Fibroblast of lung (primary cell): ENCODE data around the gene RALGPS2.

Experiments used
- CTCF ChIP-seq, 2 donors: IDR thresholded peaks in 1 of 2; conservative IDR thresholded peaks in 1 of 2; 1 replicate in 1 of 2; 2 replicates in 1 of 2; pipeline ENCODE4 v1.5.1; 2011 to 2012; ENCODE audit warnings: low read length in 2 of 2, control low read depth in 1 of 2, inconsistent platforms in 1 of 2, low read depth in 1 of 2, mild to moderate bottlenecking in 1 of 2
- EZH2 ChIP-seq: IDR thresholded peaks from 2 replicates; pipeline ENCODE4 v1.5.1; 2012; ENCODE audit warnings: low read length, control low read depth, mild to moderate bottlenecking; ENCODE audit errors: missing control alignments

DNA sequence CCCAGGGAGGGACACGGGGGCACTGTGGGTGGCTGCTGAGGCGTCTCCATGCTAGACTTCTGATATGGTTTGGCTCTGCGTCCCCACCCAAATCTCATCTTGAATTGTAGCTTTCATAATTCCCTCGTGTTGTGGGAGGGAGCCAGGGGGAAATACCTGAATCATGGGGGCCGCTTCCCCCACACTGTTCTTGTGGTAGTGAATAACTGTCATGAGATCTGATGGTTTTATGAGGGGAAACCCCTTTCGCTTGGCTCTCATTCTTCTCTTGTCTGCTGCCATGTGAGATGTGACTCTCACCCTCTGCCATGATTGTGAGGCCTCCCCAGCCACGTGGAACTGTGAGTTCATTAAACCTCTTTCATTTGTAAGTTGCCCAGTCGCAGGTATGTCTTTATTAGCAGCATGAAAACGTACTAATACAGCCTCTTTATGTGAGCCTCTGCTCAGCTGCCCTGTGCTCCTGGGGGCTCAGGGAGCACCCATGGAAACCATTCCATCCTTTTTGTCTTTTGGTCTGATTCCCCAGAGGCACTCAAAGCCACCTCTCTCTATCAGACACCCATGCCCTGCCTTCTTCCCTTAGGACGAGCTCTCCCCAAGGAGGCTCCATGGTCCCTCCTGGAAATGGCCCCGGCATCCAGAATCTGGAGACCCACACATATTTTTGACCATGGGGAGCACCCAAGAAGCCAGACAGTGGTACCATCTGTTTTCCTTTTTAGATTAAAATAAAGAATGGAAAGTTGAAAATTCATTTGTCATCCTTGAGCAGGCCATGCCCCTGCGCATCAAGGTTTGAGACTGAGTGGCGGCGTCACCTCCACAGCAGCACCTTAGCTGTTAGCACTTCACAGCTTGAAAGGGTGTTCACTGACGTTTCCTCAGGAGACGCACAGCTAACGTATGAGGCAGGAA lies 234.8 kb downstream of the RALGPS2 start:
- no peak for TF ChIP-seq EZH2
- TF ChIP-seq CTCF (conservative IDR thresholded peaks at IDR 0.05 in 1 of 2, IDR thresholded peaks at IDR 0.05 in 1 of 2; ENCODE audit: low read depth in 1 of 2, low read length in 2 of 2) = no peak
